HepG2 (cell line): ENCODE measurements around the gene ZNF865. TPM values are rescaled to one million over a fixed set of nuclear protein-coding genes. Genes with fewer than 3 reads are reported as not detected.

ENCODE experiments used
- AGO2 ChIP-seq: fragments of 200-400 bp; formaldehyde crosslinking; optimal IDR thresholded peaks from 2 replicates; pipeline ENCODE3; 2017; ENCODE audit warnings: mild to moderate bottlenecking, low read depth, low read length, moderate library complexity
- ELF3 ChIP-seq: IDR thresholded peaks from 2 replicates; pipeline ENCODE4 v1.6.1; 2016; ENCODE audit warnings: missing genetic modification reagents, missing compliant biosample characterization
- IRX3 ChIP-seq: sonication (generic); formaldehyde crosslinking; IDR thresholded peaks from 2 replicates; pipeline ENCODE4 v1.8.1; 2023; ENCODE audit warnings: mild to moderate bottlenecking, low read depth, missing genetic modification reagents, borderline replicate concordance
- KLF16 ChIP-seq, 2 experiments: sonication (generic) in 1 of 2; formaldehyde crosslinking in 1 of 2; IDR thresholded peaks; 2 replicates each; pipeline versions ENCODE4 v1.6.1 to v1.8.0; 2016 to 2023; ENCODE audit warnings: missing genetic modification reagents in 2 of 2, missing compliant biosample characterization in 1 of 2
- POLR2AphosphoS5 ChIP-seq: IDR thresholded peaks from 2 replicates; pipeline ENCODE4 v1.6.1; 2012; ENCODE audit warnings: low read depth, low read length
- SOX6 ChIP-seq, 2 experiments: fragments of 450-650 bp in 1 of 2; sonication (generic) in 1 of 2; formaldehyde crosslinking in 1 of 2; IDR thresholded peaks; 2 replicates each; pipeline versions ENCODE4 v1.4.0 to v1.6.1; 2017 to 2020; ENCODE audit warnings: antibody characterized with exemption in 1 of 2, mild to moderate bottlenecking in 1 of 2, missing genetic modification reagents in 1 of 2
- SP2 ChIP-seq: sonication (generic); formaldehyde crosslinking; IDR thresholded peaks from 2 replicates; pipeline ENCODE4 v1.5.1; 2020; ENCODE audit warnings: mild to moderate bottlenecking, missing genetic modification reagents
- SP4 ChIP-seq: sonication (generic); formaldehyde crosslinking; IDR thresholded peaks from 2 replicates; pipeline ENCODE4 v1.8.1; 2023; ENCODE audit warnings: mild to moderate bottlenecking, missing genetic modification reagents
- THAP11 ChIP-seq: IDR thresholded peaks from 2 replicates; pipeline ENCODE4 v1.6.1; 2016; ENCODE audit warnings: missing biosample characterization, missing genetic modification reagents
- YY1 ChIP-seq: IDR thresholded peaks from 2 replicates; pipeline ENCODE4 v1.6.1; 2011; ENCODE audit warnings: low read length, low read depth, moderate library complexity, mild to moderate bottlenecking; ENCODE audit not compliant: insufficient read depth, insufficient replicate concordance
- ZKSCAN8 ChIP-seq: IDR thresholded peaks from 2 replicates; pipeline ENCODE4 v1.6.1; 2016; ENCODE audit warnings: borderline replicate concordance, missing genetic modification reagents, missing compliant biosample characterization
- ZNF776 ChIP-seq: sonication (generic); formaldehyde crosslinking; IDR thresholded peaks from 2 replicates; pipeline ENCODE4 v1.4.0; 2020; ENCODE audit warnings: mild to moderate bottlenecking, missing genetic modification reagents
- ZSCAN25 ChIP-seq: sonication (generic); formaldehyde crosslinking; IDR thresholded peaks from 2 replicates; pipeline ENCODE4 v1.8.0; 2022; ENCODE audit warnings: mild to moderate bottlenecking, missing genetic modification reagents
- polyA plus RNA-seq, 8 experiments: library from polyadenylated mRNA; depleted of rRNA in 3 of 8; stranded (reverse) in 7 of 8; unstranded in 1 of 8; fragments of >200 nt; fragmentation: Illumina TruSeq in 4 of 8; extraction: Trizol in 4 of 8; gene quantifications; 2 replicates each; pipeline versions ENCODE4 v1.2.1 to v1.2.3, GENCODE V29; 2011 to 2016; ENCODE audit warnings: low read depth in 4 of 8, missing spikeins in 1 of 8, mixed read lengths in 1 of 8; ENCODE audit not compliant: insufficient read depth in 1 of 8
- total RNA-seq, 5 experiments: library from RNA; depleted of rRNA; stranded (reverse); fragments of >200 nt; fragmentation: Illumina TruSeq; extraction: Trizol; gene quantifications; 2 replicates each; pipeline ENCODE4 v1.2.3, GENCODE V29; 2016; ENCODE audit warnings: low read depth in 1 of 5
- TF ChIP-seq, protein P1 (sequence below): IDR thresholded peaks from 2 replicates; pipeline ENCODE4 v1.6.1; 2018; ENCODE audit warnings: missing genetic modification reagents, mild to moderate bottlenecking, missing compliant biosample characterization
- TF ChIP-seq, protein P2 (sequence below): IDR thresholded peaks from 2 replicates; pipeline ENCODE4 v1.6.1; 2016; ENCODE audit warnings: missing compliant biosample characterization, missing genetic modification reagents, borderline replicate concordance
- TF ChIP-seq, protein P3 (sequence below): sonication (generic); formaldehyde crosslinking; IDR thresholded peaks from 2 replicates; pipeline ENCODE4 v1.5.1; 2020; ENCODE audit warnings: missing genetic modification reagents, mild to moderate bottlenecking, borderline replicate concordance
- TF ChIP-seq, protein P4 (sequence below): sonication (generic); formaldehyde crosslinking; IDR thresholded peaks from 2 replicates; pipeline ENCODE4 v1.4.0; 2020; ENCODE audit warnings: missing genetic modification reagents
- TF ChIP-seq, protein P5 (sequence below): sonication (generic); formaldehyde crosslinking; IDR thresholded peaks from 2 replicates; pipeline ENCODE4 v1.4.0; 2020; ENCODE audit warnings: missing genetic modification reagents
- TF ChIP-seq, protein P6 (sequence below): sonication (generic); formaldehyde crosslinking; IDR thresholded peaks from 2 replicates; pipeline ENCODE4 v1.8.1; 2023; ENCODE audit warnings: mild to moderate bottlenecking, missing genetic modification reagents
- TF ChIP-seq, protein P7 (sequence below): IDR thresholded peaks from 2 replicates; pipeline ENCODE4 v1.6.1; 2016; ENCODE audit warnings: low read depth

The ZNF865 gene
- total and polyA plus RNA-seq, 2 of the 13 experiments (the other 11 are each of a cell fraction or from before 2014, with no cell fraction given): 0.93 to 1.0 TPM

DNA sequence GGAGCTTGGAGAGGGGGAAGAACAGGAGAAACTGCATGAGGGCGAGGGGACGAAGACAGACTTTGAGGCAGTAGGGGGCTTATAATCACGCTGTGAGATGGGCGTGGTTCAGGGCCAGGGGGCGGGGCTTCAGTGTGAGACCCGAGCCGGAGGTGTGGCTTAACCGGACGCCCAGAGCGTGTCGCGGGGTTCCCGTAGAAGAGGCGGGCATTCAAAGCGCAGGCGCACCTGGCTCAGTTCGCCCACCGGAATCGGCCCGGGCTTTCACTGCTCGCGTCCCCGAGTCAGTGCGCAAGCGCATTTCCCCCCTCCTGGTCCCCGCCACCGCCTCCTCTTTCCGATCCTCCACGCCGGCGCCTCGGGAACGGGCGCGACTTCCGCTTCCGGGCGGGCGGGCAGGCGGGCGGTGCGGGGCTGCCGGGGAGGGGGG is 225 bp upstream of the ZNF865 start (continued):
- TF ChIP-seq, protein P1, sequence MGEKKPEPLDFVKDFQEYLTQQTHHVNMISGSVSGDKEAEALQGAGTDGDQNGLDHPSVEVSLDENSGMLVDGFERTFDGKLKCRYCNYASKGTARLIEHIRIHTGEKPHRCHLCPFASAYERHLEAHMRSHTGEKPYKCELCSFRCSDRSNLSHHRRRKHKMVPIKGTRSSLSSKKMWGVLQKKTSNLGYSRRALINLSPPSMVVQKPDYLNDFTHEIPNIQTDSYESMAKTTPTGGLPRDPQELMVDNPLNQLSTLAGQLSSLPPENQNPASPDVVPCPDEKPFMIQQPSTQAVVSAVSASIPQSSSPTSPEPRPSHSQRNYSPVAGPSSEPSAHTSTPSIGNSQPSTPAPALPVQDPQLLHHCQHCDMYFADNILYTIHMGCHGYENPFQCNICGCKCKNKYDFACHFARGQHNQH (CRISPR knock-in tag): 0 out of 2 replicates have a peak, but pooled peaks have one; percentile 30
- TF ChIP-seq, protein P2, sequence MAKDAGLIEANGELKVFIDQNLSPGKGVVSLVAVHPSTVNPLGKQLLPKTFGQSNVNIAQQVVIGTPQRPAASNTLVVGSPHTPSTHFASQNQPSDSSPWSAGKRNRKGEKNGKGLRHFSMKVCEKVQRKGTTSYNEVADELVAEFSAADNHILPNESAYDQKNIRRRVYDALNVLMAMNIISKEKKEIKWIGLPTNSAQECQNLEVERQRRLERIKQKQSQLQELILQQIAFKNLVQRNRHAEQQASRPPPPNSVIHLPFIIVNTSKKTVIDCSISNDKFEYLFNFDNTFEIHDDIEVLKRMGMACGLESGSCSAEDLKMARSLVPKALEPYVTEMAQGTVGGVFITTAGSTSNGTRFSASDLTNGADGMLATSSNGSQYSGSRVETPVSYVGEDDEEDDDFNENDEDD (CRISPR knock-in tag): peak; percentile 58; the same call in 1 of the 2 replicates
- TF ChIP-seq IRX3: no peak
- no peak for TF ChIP-seq ZNF776 (CRISPR knock-in tag)
- TF ChIP-seq, protein P3, sequence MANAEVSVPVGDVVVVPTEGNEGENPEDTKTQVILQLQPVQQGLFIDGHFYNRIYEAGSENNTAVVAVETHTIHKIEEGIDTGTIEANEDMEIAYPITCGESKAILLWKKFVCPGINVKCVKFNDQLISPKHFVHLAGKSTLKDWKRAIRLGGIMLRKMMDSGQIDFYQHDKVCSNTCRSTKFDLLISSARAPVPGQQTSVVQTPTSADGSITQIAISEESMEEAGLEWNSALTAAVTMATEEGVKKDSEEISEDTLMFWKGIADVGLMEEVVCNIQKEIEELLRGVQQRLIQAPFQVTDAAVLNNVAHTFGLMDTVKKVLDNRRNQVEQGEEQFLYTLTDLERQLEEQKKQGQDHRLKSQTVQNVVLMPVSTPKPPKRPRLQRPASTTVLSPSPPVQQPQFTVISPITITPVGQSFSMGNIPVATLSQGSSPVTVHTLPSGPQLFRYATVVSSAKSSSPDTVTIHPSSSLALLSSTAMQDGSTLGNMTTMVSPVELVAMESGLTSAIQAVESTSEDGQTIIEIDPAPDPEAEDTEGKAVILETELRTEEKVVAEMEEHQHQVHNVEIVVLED (CRISPR knock-in tag): peak; percentile 54; the same call in 1 of the 2 replicates
- TF ChIP-seq SP2 (CRISPR knock-in tag): peak; percentile 63; the same call in 1 of the 2 replicates
- peak; percentile 87 for TF ChIP-seq ZSCAN25
- TF ChIP-seq, protein P4, sequence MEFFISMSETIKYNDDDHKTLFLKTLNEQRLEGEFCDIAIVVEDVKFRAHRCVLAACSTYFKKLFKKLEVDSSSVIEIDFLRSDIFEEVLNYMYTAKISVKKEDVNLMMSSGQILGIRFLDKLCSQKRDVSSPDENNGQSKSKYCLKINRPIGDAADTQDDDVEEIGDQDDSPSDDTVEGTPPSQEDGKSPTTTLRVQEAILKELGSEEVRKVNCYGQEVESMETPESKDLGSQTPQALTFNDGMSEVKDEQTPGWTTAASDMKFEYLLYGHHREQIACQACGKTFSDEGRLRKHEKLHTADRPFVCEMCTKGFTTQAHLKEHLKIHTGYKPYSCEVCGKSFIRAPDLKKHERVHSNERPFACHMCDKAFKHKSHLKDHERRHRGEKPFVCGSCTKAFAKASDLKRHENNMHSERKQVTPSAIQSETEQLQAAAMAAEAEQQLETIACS: peak; percentile 42
- peak; percentile 51; the same call in 1 of the 2 replicates for TF ChIP-seq ELF3
- 0 out of 2 replicates have a peak, but pooled peaks have one; percentile 5 for TF ChIP-seq ZKSCAN8 (CRISPR knock-in tag)
- TF ChIP-seq YY1: peak; percentile 79
- TF ChIP-seq SP4: peak; percentile 82
- TF ChIP-seq SOX6 (IDR thresholded peaks at IDR 0.05): no peak
- no peak; the same call in 1 of the 2 replicates for TF ChIP-seq SOX6 (CRISPR knock-in tag; IDR thresholded peaks at IDR 0.05)
- peak; percentile 62 for TF ChIP-seq AGO2
- TF ChIP-seq KLF16 (CRISPR knock-in tag; IDR thresholded peaks at IDR 0.05): 0 out of 4 replicates have a peak, but pooled peaks of 1 of the 2 experiments have one; percentile 39
- TF ChIP-seq, protein P5, sequence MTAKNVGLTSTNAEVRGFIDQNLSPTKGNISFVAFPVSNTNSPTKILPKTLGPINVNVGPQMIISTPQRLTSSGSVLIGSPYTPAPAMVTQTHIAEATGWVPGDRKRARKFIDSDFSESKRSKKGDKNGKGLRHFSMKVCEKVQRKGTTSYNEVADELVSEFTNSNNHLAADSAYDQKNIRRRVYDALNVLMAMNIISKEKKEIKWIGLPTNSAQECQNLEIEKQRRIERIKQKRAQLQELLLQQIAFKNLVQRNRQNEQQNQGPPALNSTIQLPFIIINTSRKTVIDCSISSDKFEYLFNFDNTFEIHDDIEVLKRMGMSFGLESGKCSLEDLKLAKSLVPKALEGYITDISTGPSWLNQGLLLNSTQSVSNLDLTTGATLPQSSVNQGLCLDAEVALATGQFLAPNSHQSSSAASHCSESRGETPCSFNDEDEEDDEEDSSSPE (CRISPR knock-in tag): peak; percentile 23; the same call in 1 of the 2 replicates
- TF ChIP-seq, protein P6, sequence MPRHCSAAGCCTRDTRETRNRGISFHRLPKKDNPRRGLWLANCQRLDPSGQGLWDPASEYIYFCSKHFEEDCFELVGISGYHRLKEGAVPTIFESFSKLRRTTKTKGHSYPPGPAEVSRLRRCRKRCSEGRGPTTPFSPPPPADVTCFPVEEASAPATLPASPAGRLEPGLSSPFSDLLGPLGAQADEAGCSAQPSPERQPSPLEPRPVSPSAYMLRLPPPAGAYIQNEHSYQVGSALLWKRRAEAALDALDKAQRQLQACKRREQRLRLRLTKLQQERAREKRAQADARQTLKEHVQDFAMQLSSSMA (CRISPR knock-in tag): no peak
- TF ChIP-seq, protein P7, sequence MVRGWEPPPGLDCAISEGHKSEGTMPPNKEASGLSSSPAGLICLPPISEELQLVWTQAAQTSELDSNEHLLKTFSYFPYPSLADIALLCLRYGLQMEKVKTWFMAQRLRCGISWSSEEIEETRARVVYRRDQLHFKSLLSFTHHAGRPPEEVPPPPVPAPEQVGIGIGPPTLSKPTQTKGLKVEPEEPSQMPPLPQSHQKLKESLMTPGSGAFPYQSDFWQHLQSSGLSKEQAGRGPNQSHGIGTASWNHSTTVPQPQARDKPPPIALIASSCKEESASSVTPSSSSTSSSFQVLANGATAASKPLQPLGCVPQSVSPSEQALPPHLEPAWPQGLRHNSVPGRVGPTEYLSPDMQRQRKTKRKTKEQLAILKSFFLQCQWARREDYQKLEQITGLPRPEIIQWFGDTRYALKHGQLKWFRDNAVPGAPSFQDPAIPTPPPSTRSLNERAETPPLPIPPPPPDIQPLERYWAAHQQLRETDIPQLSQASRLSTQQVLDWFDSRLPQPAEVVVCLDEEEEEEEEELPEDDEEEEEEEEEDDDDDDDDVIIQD (CRISPR knock-in tag): 0 out of 2 replicates have a peak, but pooled peaks have one; percentile 41
- TF ChIP-seq POLR2AphosphoS5: peak; percentile 64
- TF ChIP-seq THAP11: peak; percentile 86
